Sigmoid colon (tissue), 3 donors: Measurements from ENCODE around the gene FCHSD2.

Experiments
- POLR2A ChIP-seq, 2 donors: fragments of 450-650 bp; IDR thresholded peaks; one replicate each; pipeline ENCODE4 v1.6.1; 2016; ENCODE audit warnings: antibody characterized with exemption in 2 of 2, mild to moderate bottlenecking in 2 of 2, moderate library complexity in 2 of 2
- TF ChIP-seq, protein P1 (sequence below), 4 experiments: fragments of 450-650 bp in 3 of 4; fragments of 200-600 bp in 1 of 4; IDR thresholded peaks; one replicate each; pipeline ENCODE4 v1.5.1; 2016 to 2019; ENCODE audit warnings: antibody characterized with exemption in 4 of 4, mild to moderate bottlenecking in 3 of 4, moderate library complexity in 2 of 4

DNA sequence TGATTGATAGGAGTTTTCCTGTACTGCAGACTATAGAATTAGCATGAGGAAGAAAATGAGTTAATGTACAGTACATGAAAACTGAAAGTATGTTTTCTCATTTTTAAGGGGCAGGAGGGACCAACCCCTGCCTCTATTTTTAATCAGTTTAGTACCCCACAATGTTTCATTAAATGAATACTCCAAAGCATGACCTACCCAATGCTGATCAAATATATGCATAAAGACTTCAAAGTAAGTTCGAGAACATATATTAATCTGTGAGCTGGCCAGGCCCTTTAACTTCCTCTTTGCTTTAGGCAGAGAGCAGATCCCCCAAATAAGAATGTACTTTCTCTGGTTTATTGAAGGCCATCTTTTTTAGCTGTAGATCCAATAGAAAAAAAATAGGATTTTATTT, 161.0 kb downstream of the FCHSD2 start:
- TF ChIP-seq, protein P1, sequence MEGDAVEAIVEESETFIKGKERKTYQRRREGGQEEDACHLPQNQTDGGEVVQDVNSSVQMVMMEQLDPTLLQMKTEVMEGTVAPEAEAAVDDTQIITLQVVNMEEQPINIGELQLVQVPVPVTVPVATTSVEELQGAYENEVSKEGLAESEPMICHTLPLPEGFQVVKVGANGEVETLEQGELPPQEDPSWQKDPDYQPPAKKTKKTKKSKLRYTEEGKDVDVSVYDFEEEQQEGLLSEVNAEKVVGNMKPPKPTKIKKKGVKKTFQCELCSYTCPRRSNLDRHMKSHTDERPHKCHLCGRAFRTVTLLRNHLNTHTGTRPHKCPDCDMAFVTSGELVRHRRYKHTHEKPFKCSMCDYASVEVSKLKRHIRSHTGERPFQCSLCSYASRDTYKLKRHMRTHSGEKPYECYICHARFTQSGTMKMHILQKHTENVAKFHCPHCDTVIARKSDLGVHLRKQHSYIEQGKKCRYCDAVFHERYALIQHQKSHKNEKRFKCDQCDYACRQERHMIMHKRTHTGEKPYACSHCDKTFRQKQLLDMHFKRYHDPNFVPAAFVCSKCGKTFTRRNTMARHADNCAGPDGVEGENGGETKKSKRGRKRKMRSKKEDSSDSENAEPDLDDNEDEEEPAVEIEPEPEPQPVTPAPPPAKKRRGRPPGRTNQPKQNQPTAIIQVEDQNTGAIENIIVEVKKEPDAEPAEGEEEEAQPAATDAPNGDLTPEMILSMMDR (IDR thresholded peaks at IDR 0.05), result no peak
- no peak for TF ChIP-seq POLR2A (IDR thresholded peaks at IDR 0.05)
